T1000 (cell line): ENCODE data around the gene CHST15.

Experiments
- DNase-seq: peaks from one replicate; lab custom pipeline; 2025; ENCODE audit warnings: mixed read lengths; lab: John Stamatoyannopoulos, UW

CHST15 gene

DNA sequence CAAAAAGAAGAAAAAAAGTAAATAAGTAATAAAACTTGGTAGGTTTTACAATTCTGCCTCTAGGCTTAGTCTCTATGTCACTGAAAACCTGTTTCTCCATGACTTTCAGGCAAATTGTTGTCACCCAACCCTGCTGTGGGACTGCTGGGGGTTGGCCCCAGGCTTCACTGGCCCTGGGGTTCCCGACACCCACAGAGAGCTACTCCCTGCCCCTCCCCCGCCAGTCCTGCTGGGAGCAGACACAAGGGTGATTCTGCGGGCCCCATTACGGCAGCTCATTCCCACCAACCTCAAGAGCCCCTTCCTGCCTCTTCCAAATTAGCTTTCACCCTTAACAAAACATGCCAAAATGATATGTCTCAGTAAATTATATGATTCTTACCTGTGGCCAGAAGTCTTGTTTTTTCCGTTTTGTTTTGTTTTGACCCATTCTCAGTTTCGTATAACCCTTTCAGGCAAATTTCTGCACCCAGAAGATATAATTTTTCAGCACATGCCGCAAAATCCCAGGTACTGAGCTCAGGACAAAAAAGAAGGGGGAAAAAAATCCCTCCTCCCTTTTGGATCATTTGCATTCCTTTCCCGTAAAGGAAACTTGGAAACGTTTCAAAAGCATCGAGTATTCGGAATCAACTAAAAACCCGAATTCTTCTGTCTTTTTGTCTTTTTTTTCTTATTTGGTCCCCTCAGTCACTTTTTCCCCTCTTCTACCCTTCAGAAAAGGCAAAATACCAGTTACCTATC is 27.8 kb downstream of the CHST15 start:
- no peak for DNase-seq

DNA sequence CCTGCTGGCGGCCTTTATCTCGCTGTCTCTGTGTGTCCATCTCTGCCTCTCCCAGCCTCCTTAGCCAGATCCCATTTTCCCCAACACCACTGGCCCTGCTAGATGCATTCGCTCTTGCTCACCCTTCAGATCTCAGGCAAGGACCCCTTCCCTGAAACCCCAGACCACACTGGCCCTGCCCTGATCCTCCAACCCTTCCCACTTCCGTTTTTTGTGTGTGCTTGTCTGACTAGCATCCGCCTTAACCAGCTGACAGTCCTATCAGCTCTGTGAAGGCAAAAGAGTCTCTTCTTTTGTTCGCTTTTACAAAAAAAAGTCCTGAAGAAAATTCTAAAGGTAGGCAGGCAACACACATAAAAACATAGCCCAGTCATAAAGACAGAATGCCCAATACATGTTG is 28.7 kb downstream of the CHST15 start:
- no peak for DNase-seq

DNA sequence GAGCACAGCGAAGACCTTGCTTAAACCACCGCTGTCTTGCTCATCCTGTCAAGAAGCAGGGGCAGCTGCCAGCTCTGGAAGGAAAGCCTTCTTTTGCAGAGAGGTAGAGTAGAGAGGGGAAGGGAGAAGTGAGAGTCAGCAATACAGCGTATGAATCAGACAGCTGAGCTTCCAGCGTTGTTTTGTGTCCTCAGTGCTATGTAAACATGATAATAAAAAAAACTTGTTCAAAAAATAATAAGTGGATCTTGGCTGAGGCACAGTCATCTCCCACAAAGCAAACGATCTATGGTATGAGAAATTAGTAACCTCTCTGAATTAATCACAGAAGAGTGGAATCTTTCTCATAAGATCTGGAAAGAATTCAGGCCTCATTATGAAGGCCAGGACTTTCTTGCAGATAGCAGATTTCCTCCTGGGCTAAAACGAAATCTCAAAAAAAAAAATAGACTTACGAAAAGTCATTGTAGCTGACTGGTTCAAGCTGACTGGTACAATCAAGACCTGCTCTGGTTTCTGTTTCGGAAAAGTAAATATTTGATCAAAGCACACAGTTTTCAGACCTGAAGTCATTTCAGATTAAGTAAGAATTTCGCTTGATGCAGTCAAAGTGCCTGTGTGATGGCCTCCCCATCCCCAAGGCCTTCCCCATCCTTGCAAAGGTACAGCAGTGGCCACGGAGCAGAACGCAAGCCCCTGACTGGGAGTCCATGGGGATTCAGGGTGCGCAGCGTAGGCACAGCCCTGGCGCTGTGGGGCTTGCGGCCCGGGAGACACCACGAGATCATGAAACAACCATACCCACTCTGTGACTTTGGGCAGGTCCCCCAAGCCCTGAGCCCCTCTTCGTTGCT is 29.4 kb downstream of the CHST15 start:
- DNase-seq = no peak

DNA sequence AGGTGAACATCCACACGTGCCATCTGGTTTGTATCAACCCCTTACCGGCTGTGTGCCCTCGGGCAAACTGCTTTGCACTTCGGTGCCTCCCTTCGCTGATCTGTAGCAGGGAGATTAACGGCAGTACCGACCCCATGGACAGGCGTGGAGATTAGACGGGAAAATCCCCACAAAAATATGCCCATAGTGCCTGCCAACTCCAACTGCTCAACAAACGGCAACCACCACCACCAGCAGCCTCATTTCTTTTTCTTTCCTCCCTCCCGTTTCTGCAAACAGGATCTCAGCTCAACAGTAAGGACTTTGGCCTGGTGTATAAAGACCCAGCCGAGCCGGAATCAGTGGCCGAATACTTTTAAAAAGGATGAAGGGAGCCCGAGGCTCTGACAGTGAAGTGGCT is 31.0 kb downstream of the CHST15 start:
- DNase-seq = no peak

DNA sequence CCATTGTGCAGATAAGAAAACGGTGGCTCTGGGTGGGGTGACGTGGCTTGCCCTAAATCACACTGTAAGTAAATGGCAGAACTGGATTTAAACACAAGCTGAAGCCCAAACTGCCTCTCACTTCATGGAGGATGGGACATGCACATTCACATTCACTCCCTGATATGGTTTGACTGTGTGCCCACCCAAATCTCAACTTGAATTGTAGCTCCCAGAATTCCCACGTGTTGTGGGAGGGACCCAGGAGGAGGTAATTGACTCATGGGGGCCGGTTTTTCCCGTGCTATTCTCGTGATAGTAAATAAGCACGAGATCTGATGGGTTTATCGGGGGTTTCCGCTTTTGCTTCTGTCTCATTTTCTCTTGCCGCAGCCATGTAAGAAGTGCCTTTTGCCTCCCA is 32.4 kb downstream of the CHST15 start:
- DNase-seq = no peak

DNA sequence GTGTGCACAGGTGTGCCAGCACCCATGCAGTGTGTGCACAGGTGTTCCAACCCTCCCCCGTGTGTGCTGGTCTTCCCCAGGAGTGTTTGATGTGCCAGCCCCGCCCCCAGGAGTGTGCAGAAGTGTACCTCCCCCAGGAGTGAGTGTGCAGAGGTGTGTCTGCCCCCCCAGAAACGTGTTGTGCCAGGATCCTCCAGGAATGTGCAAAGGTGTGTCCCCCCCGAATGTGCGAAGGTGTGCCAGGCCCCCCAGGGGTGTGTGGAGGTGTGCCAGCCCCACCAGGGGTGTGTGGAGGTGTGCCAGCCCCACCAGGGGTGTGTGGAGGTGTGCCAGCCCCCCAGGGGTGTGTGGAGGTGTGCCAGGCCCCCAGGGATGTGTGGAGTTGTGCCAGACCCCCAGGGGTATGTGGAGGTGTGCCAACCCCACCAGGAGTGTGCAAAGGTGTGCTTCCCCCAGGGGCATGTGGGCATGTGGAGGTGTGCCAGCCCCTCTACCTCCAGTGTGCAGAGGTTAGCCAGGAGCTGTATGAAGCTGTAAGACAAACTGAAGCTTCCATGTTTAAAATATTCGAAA is 33.2 kb downstream of the CHST15 start:
- DNase-seq = no peak

DNA sequence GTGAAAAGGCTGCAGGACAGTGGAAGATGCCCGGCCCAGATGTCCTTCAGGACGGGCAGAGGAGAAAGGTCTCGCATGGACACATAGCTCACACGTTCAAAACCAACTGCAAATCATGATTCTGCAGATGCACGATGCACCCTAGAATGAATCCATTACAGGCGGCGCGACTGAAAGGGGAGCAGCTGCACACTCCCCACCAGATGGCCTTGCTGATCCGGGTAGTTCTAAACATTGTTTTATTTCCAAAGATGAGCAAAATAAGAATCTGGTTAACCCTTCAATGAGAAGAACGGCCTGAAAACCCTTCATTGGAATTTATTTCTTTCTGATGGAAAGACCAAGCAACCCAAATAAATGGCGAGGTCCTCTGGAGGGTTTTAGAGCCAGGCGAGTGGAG is 33.8 kb downstream of the CHST15 start:
- no peak for DNase-seq

DNA sequence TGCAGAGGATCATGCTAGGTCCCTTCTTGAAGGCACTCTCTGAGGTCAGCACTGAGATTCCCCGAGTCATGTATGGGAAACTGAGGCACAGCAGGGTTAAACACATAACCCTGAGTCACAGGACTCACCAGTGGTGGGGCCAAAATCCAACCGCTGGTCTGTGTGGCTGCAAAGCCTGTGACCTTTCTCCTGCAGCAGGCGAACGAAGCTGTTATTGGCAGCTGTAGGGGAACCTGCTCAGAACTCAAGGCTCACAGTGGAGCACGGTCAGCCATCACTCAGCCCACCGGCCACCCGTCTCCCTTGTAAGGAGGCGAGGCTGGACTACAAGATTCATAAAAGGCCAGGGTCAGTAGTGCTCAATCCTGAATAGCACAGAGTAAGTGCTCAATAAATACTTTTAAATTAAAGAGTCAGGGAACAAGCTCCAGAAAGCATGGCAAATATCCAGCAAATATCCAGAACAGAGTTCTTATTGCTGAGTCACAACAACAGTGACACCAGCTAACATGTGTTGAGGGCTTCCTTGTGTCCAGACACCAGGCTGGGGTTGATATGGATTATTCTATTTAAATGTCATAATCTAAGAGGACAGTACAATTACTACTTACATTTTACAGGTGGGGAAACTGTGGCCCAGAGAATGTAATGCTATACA is 34.9 kb downstream of the CHST15 start:
- DNase-seq = no peak

DNA sequence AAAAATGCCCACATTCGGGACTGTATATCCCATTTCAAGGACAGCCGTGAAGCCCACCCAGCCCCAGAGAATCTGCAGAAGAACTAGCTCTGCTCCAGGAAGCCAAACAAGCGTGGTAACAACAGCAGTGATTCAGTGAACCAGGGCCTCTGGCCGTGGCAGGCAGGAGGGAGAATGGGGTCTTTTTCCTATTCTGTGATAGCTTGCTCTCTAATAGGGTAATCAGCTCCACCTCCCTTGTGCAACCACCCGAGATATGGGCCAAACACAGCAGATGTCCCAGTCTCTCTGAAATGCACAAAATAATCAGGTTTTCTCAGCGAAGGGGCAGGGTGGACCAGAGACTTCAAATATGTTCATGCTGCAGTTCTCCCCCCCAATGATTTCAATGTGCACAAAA is 35.8 kb downstream of the CHST15 start:
- no peak for DNase-seq

DNA sequence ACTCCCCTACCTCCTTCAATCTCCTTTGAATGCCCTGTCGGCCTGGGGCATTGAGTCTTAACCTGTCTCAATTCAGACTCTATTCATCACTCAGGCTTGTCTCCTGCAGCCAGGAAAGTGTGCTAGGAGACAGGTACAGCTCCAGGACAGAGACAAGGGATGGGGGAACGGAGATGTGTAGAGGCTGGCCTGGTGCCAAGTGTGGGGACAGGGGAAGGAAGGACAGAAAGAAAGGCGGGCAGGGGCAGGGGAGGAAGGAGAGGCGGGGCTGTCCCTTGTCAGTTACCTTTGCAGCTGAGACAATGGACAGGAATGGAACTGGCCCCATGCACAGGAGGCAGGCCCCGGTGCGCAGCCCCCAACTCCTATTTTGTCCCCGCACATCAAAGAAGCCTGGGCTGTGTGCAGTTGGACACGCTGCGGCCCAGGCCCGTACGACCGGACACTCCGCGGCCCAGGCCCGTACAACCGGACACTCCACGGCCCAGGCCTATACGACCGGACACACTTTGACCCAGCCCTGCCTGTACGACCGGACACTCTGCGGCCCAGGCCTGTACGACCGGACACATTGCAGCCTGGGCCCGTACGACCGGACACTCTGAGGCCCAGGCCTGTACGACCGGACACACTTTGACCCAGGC is 36.9 kb downstream of the CHST15 start:
- no peak for DNase-seq

DNA sequence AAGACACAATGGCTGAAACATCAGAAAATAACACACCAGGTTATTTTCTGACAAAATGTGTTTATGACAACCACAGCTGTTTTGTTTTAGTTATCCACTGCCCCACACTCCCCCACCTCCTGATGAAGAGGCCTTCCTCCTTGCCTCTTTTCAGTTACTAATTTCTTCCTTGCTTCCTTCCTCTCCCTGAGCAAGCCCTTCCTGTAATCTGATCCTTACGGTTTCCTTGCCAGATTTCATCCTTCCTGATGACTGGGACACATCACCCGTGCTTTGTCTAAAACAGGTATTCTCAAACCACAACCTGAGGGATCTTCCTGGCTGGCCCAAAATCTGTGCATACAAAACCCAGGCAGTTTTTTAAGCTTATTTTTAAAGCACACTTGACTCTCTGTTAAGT is 39.4 kb downstream of the CHST15 start:
- DNase-seq = no peak

DNA sequence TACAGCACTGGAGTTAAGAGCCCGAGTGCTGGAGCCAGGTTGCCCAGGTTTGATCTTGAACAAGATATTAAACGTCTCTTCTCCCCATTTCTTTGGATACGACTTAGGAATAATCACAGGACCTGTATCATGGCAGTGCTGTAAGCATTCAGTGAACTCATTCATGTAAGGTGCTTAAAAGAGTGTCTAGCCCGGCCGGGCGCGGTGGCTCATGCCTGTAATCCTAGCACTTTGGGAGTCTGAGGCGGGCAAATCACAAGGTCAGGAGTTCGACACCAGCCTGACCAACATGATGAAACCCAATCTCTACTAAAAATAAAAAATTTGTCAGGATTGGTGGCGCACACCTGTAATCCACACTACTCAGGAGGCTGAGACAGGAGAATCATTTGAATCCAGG is 40.8 kb downstream of the CHST15 start:
- no peak for DNase-seq

DNA sequence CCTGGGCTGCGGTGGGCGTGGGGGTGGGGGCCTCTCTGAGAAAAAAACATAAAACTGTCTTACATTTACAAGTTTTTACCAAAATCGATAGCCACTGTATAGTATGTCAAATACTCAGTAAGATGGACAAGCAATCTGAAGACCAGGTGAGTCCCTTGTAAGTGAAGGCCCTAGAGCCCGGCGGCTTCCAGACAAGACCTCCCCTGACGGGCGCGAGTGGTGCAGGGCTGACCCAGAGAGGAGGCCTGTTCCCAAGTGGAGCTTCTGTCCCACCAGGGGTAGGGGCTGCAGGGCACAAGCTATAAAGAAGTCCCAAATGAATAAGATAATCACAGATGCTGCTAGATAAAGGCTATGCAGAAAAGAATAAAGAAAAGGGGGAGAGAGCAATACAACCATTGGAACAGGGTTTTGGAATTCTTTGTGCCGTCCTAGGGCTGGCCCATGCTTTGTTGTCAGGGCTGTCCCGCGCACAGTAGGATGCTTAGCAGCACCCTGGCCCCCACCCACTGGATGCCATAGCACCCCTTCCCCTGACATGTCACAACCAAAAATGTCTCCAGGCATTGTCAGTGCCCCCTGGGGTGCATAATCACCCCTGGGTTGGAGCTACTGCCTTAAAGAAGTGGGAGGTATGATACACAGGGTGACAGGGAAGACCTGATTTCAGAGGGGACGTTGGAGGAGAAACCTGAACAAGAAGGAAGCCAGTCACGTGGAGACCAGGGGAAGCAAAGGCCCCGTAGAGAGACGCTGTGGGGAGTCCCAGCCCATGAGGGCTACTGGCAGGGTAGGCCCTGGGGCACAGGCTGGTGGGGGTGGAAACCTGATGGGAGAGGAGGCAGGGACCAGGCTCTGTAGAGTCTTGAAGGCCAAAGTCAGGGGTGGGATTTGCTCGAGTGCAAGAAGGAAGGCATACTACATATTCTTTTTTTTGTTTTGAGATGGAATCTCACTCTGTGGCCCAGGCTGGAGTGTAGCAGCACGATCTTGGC is 43.1 kb downstream of the CHST15 start:
- DNase-seq = no peak

DNA sequence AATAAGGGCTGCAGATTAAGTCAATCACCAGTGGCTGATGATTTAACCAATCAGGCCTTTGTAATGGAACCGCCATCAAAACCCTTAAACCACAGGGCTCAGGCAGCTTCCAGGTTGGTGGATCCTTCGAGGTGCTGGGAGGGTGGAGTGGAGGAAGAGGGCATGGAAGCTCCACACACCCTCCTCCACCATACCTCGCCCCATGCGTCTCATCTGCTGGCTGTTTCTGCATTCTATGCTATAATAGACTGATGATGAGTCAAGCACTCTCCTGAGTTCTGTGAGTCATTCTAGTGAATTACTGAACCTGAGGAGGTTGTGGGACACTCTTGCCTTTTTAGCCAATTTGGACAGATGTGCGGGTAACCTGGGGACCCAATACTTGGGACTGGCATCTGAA is 43.9 kb downstream of the CHST15 start:
- DNase-seq = no peak

DNA sequence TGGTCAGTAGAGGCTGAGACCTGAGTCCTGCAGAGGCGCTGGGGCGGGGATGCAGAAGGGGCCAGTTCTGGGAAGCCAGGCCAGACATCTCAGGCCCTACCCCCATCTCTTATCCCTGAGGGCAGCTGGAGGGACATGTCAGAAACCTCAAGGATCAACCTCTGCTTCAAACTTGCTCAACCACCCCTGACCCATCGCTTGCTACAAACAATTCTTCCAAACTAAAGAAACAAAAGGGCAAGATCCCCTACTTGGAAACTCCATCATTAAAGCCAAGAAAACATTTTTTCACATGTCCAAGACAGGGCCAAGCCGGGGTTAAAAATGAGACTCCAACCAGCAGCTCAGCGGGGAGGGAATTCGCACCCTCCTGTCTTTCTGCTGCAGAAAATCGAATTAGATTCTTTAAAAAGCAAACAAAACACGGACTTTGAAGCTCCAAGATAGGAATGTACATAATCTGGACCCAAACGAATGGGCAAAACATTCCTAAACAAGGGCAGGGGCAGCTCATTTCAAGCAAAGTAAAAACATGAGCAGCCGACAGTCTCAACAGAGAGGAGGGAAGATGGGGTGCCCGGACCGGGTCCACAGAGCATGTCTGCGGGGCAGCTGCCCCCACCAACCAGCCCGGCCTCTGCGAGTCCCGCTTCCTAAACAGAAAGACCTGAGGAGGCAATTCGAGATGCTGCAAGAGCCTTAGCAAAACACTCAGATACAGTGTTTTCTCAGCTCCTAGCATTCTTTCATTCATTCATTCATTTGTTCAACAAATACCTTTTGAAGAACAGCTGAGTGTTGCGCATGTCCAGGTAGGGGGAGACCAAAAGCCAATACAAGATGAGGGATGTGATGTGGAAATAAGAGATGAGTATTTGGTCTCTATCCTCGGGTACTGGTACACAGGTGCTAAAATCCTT is 44.8 kb downstream of the CHST15 start:
- no peak for DNase-seq

DNA sequence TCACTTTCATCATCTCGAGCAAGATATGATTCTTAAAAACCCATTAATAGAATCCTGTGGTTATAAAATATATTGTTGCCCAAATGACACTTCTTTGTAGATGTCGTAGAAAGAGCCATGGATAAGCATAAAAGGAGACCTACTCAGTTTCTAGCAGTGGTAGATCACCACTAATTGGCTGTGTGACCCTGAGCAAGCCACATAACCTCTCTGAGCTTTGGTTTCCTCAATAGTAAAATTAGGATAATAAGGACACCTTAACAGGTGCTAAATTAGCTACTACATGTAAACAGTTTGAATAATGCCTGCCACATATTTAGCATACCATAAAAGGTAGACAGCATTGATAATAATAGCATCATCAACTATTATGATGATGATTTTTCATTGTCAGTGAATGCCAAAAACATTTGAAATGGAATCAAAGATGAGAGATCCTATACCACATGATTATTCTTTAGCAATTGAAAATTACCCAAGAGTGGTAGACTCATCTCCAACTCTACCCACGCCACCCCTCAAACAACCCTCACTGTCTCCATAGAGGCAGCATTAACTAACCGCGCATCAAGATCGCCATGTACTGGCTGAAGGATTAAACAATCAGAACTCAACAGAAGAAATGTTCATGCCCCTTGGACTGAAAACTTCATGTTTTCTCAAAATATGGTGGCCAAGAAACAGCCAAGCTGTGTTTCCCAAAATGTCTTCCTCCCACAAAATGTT is 45.8 kb downstream of the CHST15 start:
- DNase-seq = no peak

DNA sequence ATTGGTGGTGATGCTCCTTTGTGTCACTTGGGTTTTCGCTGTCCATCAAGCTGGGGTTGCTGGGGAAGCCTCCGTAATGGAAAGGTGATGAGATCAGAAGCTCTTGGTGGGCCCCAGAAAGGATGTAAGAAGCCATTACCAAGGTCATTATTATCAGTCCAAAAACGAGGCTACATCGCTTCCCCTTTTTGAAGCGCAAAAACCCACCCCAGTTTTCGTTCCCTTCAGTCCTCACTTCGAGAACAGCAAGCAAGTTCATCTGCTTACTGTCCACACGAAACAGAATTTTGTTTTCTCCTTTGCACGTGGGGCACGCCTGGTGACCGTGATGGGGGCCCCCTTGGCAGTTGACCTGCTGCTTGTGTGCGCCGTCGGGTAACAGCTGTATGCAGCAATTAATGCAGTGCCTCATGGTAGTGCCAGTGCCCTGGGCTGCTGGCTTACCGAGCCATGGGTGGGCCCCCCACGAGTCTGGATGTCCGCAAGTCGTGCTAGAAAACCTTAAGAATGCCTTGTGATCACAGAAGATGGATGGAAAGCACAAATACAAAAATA is 47.5 kb downstream of the CHST15 start:
- DNase-seq = no peak

DNA sequence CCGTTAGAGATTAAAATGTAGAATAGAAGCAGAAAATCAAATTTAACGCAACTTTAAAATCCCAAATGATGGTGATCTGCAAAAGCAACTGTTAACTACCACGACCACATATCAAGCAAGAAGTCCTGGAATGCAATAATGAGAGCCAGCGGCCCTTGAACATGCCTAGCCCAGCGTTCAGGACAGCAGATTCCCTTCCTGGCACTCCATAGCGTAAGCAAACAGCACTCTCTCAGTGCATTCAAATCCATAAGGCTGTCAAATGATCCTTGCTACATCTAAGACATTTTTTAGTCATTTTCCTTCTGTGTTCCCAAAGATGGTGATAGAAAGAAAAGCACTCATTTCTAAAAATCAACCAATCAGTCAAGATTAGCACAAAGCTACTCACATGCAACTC is 48.1 kb downstream of the CHST15 start:
- no peak for DNase-seq
